SK-N-SH (cell line): ENCODE data around the gene IGSF1. TPM values are rescaled to one million over a fixed set of nuclear protein-coding genes. Genes with fewer than 3 reads are reported as not detected.

Experiments
- CTCF ChIA-PET: fragments of 300-600, 350-600 bp; formaldehyde crosslinking; extraction: SDS; loops from one replicate; lab custom pipeline; 2021; lab: Yijun Ruan, JAX
- POLR2A ChIA-PET: fragments of 350-600 bp; sonication (Branson Sonifier 250); formaldehyde crosslinking; extraction: SDS; loops from one replicate; lab custom pipeline; 2020; ENCODE audit warnings: antibody characterized with exemption, inconsistent platforms; lab: Yijun Ruan, JAX
- DNase-seq: peaks from one replicate; pipeline ENCODE4 v3.0.0; 2012
- H2AFZ ChIP-seq: fragments of 200-600 bp; sonication (generic); 2 replicates; pipeline ENCODE4 v1.8.1; 2016; ENCODE audit warnings: antibody characterized with exemption, mild to moderate bottlenecking, low read depth
- H3F3A ChIP-seq: fragments of 200-600 bp; sonication (generic); replicated peaks from 2 replicates; pipeline ENCODE3; 2016; ENCODE audit warnings: antibody characterized with exemption, mild to moderate bottlenecking; ENCODE audit not compliant: insufficient read depth
- H3K27ac ChIP-seq, 2 experiments: fragments of 200-500 bp in 1 of 2; fragments of 200-600 bp in 1 of 2; sonication (Bioruptor generic) in 1 of 2; sonication (generic), shearing (Covaris generic) in 1 of 2; 2 replicates each; pipeline versions ENCODE4 v1.5.1 to v1.6.1; 2014 to 2016; ENCODE audit warnings: low read depth in 2 of 2, inconsistent platforms in 1 of 2, low read length in 1 of 2, mild to moderate bottlenecking in 1 of 2, mixed read lengths in 1 of 2
- H3K27me3 ChIP-seq: fragments of 200-600 bp; sonication (generic), shearing (Covaris generic); 2 replicates; pipeline ENCODE4 v1.6.1; 2016; ENCODE audit warnings: mixed run types; ENCODE audit not compliant: insufficient read depth
- H3K36me3 ChIP-seq, 2 experiments: fragments of 200-500 bp in 1 of 2; fragments of 200-600 bp in 1 of 2; sonication (Bioruptor generic) in 1 of 2; sonication (generic) in 1 of 2; replicated peaks in 1 of 2; 2 replicates each; pipeline versions ENCODE3 to v1.5.1; 2014 to 2016; ENCODE audit warnings: low read length in 1 of 2, mild to moderate bottlenecking in 1 of 2; ENCODE audit not compliant: insufficient read depth in 2 of 2, control insufficient read depth in 1 of 2
- H3K4me1 ChIP-seq, 2 experiments: fragments of 200-500 bp in 1 of 2; fragments of 200-600 bp in 1 of 2; sonication (Bioruptor generic) in 1 of 2; sonication (generic), shearing (Covaris generic) in 1 of 2; 2 replicates each; pipeline versions ENCODE4 v1.5.1 to v1.6.1; 2014 to 2016; ENCODE audit warnings: low read depth in 1 of 2, low read length in 1 of 2, mixed run types in 1 of 2; ENCODE audit not compliant: insufficient read depth in 2 of 2, control insufficient read depth in 1 of 2
- H3K4me2 ChIP-seq: fragments of 200-600 bp; sonication (generic), shearing (Covaris generic); 2 replicates; pipeline ENCODE4 v1.6.1; 2017; ENCODE audit warnings: mixed run types
- H3K4me3 ChIP-seq, 2 experiments: fragments of 200-500 bp in 1 of 2; fragments of 200-600 bp in 1 of 2; sonication (Bioruptor generic) in 1 of 2; sonication (generic), shearing (Covaris generic) in 1 of 2; 2 replicates each; pipeline versions ENCODE4 v1.5.1 to v1.8.1; 2014 to 2016; ENCODE audit warnings: low read depth in 2 of 2, inconsistent platforms in 1 of 2, low read length in 1 of 2, mild to moderate bottlenecking in 1 of 2, mixed read lengths in 1 of 2, moderate library complexity in 1 of 2
- H3K79me2 ChIP-seq: fragments of 200-600 bp; sonication (generic); 2 replicates; pipeline ENCODE4 v1.8.1; 2017; ENCODE audit warnings: mild to moderate bottlenecking; ENCODE audit not compliant: insufficient read depth
- H3K9ac ChIP-seq: fragments of 200-600 bp; sonication (generic); 2 replicates; pipeline ENCODE4 v1.6.1; 2017; ENCODE audit warnings: mixed run types
- H3K9me2 ChIP-seq: fragments of 200-600 bp; sonication (generic); 2 replicates; pipeline ENCODE4 v1.6.1; 2017; ENCODE audit warnings: mixed run types
- H3K9me3 ChIP-seq: fragments of 200-600 bp; sonication (generic); 2 replicates; pipeline ENCODE4 v1.6.1; 2017; ENCODE audit warnings: mixed run types, mild to moderate bottlenecking, moderate library complexity
- H4K20me1 ChIP-seq: fragments of 200-600 bp; sonication (generic); 2 replicates; pipeline ENCODE4 v1.6.1; 2017; ENCODE audit warnings: mild to moderate bottlenecking, mixed run types; ENCODE audit not compliant: insufficient read depth
- CHD2 ChIP-seq: fragments of 150-350 bp; IDR thresholded peaks from 2 replicates; pipeline ENCODE4 v1.6.1; 2018; ENCODE audit warnings: low read length; ENCODE audit not compliant: partially characterized antibody
- ELF1 ChIP-seq: IDR thresholded peaks from 2 replicates; pipeline ENCODE4 v1.4.0; 2012
- GABPA ChIP-seq: IDR thresholded peaks from 2 replicates; pipeline ENCODE4 v1.4.0; 2012; ENCODE audit warnings: low read depth, mild to moderate bottlenecking
- JUND ChIP-seq: IDR thresholded peaks from 2 replicates; pipeline ENCODE4 v1.4.0; 2012
- MEF2A ChIP-seq: IDR thresholded peaks from 2 replicates; pipeline ENCODE4 v1.4.0; 2012; ENCODE audit warnings: low read depth, borderline replicate concordance
- MXI1 ChIP-seq: IDR thresholded peaks from 2 replicates; pipeline ENCODE4 v1.6.1; 2012; ENCODE audit warnings: mild to moderate bottlenecking, low read depth, low read length, improper control_type of control experiment
- NFIC ChIP-seq: IDR thresholded peaks from 2 replicates; pipeline ENCODE4 v1.4.0; 2012; ENCODE audit warnings: borderline replicate concordance
- NRF1 ChIP-seq: IDR thresholded peaks from 2 replicates; pipeline ENCODE4 v1.6.1; 2012; ENCODE audit warnings: low read depth, mild to moderate bottlenecking, low read length
- RAD21 ChIP-seq: IDR thresholded peaks from 2 replicates; pipeline ENCODE4 v1.6.1; 2012; ENCODE audit warnings: mild to moderate bottlenecking, low read length
- TEAD4 ChIP-seq: IDR thresholded peaks from 2 replicates; pipeline ENCODE4 v1.4.0; 2012; ENCODE audit warnings: mild to moderate bottlenecking, borderline replicate concordance; ENCODE audit not compliant: insufficient read depth
- WGBS: methylation state at CpG from one replicate; pipeline ENCODE4 v1.1.6; 2017; ENCODE audit warnings: low lambda C conversion rate; 5-methylcytosine and 5-hydroxymethylcytosine counted together
- polyA plus RNA-seq, 3 experiments: library from polyadenylated mRNA; depleted of rRNA; stranded (reverse); fragments of >200 nt; gene quantifications; 2 replicates each; pipeline ENCODE4 v1.2.3, GENCODE V29; 2012
- TF ChIP-seq, protein P1 (sequence below): fragments of 150-350 bp; IDR thresholded peaks from 2 replicates; pipeline ENCODE4 v1.6.1; 2016; ENCODE audit warnings: mild to moderate bottlenecking, low read depth, low read length
- TF ChIP-seq, protein P2 (sequence below): IDR thresholded peaks from 2 replicates; pipeline ENCODE4 v1.4.0; 2012; ENCODE audit warnings: low read depth, borderline replicate concordance
- TF ChIP-seq, protein P3 (sequence below): fragments of 150-350 bp; IDR thresholded peaks from 2 replicates; pipeline ENCODE4 v1.6.1; 2017; ENCODE audit warnings: antibody characterized with exemption, low read length, low read depth, borderline replicate concordance

IGSF1 gene
- polyA plus RNA-seq, 1 of the 3 experiments (the other 2 are of a cell fraction) = 0.92 TPM

DNA sequence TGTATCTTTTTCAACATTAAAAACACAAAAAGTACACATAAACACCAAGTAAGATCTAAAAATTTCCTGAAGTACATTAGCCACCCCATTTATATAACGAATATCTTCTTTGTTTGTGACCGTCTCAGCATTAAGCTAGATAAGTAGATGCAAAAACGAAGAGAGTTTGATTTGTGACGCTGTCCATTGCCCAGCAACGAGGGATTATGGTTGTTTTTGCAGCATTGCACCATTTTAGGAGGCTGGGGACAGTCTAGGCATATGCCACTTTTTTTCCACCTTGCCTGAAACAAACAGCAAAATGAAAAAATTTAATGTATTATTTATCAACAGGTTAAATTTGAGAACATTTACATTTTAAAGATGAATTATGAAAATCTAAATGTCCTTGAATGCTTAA, 12.0 kb upstream of the IGSF1 start:
- ChIA-PET POLR2A (no interaction called here), CTCF (interaction anchor here (2.0 kb wide), 1 partner anchor 9 kb away, joined by 5 read pairs; no protein-coding TSS in a partner anchor)
- no peaks in the 10 kb centered on the region for H3K9me2 ChIP-seq
- H3K9ac ChIP-seq = no peak overlapping the region
- H2AFZ ChIP-seq = no peak overlapping the region
- no peak overlapping the region for H3K27ac ChIP-seq
- DNase-seq = no peak
- no peaks in the 10 kb centered on the region for H3K36me3 ChIP-seq
- no peaks in the 10 kb centered on the region for H3K79me2 ChIP-seq
- no peaks in the 10 kb centered on the region for H3K9me3 ChIP-seq
- no peaks in the 10 kb centered on the region; a peak in 1 of 4 replicates for H3K4me1 ChIP-seq
- H3K27me3 ChIP-seq = no peaks in the 10 kb centered on the region
- H3K4me2 ChIP-seq = no peak overlapping the region
- TF ChIP-seq, protein P1, sequence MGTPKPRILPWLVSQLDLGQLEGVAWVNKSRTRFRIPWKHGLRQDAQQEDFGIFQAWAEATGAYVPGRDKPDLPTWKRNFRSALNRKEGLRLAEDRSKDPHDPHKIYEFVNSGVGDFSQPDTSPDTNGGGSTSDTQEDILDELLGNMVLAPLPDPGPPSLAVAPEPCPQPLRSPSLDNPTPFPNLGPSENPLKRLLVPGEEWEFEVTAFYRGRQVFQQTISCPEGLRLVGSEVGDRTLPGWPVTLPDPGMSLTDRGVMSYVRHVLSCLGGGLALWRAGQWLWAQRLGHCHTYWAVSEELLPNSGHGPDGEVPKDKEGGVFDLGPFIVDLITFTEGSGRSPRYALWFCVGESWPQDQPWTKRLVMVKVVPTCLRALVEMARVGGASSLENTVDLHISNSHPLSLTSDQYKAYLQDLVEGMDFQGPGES = no peak
- no peak for TF ChIP-seq NRF1
- TF ChIP-seq MEF2A = no peak
- TF ChIP-seq TEAD4 = no peak
- TF ChIP-seq RAD21 = no peak
- no peak for TF ChIP-seq MXI1
- H4K20me1 ChIP-seq = no peaks in the 10 kb centered on the region
- H3F3A ChIP-seq = no peaks in the 10 kb centered on the region
- H3K4me3 ChIP-seq = no peak overlapping the region
- 43% methylated on average over 5 of the region's 5 CpGs for WGBS

DNA sequence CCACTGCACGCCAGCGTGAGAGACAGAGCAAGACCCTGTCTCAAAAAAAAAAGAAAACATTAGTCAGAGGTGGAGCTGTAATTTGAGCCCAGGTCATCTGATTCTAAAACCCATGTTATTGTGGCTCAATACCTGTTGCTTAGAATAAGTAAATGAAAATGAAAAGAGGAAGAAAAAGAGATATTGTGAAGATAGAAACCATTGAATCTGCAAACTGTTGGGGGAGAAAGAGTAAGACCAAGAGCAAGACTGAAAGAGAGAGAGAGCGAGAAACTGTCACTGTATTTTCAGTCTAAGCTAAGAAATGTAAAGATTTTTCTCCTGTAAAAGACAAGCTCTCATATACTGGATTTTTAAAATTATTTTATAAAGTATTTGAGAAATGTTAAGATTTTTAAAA, 9.7 kb upstream of the IGSF1 start:
- TF ChIP-seq, protein P2, sequence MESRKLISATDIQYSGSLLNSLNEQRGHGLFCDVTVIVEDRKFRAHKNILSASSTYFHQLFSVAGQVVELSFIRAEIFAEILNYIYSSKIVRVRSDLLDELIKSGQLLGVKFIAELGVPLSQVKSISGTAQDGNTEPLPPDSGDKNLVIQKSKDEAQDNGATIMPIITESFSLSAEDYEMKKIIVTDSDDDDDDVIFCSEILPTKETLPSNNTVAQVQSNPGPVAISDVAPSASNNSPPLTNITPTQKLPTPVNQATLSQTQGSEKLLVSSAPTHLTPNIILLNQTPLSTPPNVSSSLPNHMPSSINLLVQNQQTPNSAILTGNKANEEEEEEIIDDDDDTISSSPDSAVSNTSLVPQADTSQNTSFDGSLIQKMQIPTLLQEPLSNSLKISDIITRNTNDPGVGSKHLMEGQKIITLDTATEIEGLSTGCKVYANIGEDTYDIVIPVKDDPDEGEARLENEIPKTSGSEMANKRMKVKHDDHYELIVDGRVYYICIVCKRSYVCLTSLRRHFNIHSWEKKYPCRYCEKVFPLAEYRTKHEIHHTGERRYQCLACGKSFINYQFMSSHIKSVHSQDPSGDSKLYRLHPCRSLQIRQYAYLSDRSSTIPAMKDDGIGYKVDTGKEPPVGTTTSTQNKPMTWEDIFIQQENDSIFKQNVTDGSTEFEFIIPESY = no peak
- no peak for TF ChIP-seq ELF1
- TF ChIP-seq NFIC = no peak
- TF ChIP-seq, protein P3, sequence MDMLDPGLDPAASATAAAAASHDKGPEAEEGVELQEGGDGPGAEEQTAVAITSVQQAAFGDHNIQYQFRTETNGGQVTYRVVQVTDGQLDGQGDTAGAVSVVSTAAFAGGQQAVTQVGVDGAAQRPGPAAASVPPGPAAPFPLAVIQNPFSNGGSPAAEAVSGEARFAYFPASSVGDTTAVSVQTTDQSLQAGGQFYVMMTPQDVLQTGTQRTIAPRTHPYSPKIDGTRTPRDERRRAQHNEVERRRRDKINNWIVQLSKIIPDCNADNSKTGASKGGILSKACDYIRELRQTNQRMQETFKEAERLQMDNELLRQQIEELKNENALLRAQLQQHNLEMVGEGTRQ = no peak
- no peak for TF ChIP-seq GABPA
- TF ChIP-seq JUND = no peak
- TF ChIP-seq CHD2 = no peak
- no peak for TF ChIP-seq RAD21
- Histone ChIP-seq H2AFZ (no peak overlapping the region), H3K79me2 (no peaks in the 10 kb centered on the region), H3K27me3 (no peaks in the 10 kb centered on the region), H3K9me2 (no peaks in the 10 kb centered on the region), H4K20me1 (no peaks in the 10 kb centered on the region), H3F3A (no peaks in the 10 kb centered on the region), H3K9ac (no peak overlapping the region), H3K36me3 (no peaks in the 10 kb centered on the region), H3K4me1 (no peaks in the 10 kb centered on the region; a peak in 1 of 4 replicates), H3K4me2 (no peak overlapping the region), H3K9me3 (no peaks in the 10 kb centered on the region), H3K27ac (no peak overlapping the region), H3K4me3 (no peak overlapping the region)
- no peak for DNase-seq
- ChIA-PET POLR2A (no interaction called here), CTCF (interaction anchor here (0.8 kb wide), 1 partner anchor 11 kb away, joined by 3 read pairs; no protein-coding TSS in a partner anchor)
- 62% methylated on average over 3 of the region's 3 CpGs for WGBS
